Keratinocyte (primary cell): ENCODE measurements around the gene COX7C. TPM values are rescaled to one million over a fixed set of nuclear protein-coding genes. Genes with fewer than 3 reads are reported as not detected.
"Not testable (repeated sequence)": the region's sequence is repeated elsewhere in the genome, so short reads cannot be mapped to it uniquely, and the experiment has no call there.

Experiments
- DNase-seq: peaks from one replicate; pipeline ENCODE4 v3.0.0-alpha.2; 2011; ENCODE audit warnings: low read depth, missing footprints, low spot score
- FAIRE-seq: peaks from 2 replicates; lab custom pipeline; 2011; peaks lifted over from hg19 to GRCh38; lab: Jason Lieb, UNC
- H2AFZ ChIP-seq: 2 replicates; pipeline ENCODE4 v1.6.0; 2012; ENCODE audit warnings: low read length, control low read depth, inconsistent platforms; ENCODE audit not compliant: control insufficient read depth
- H3K27ac ChIP-seq: 2 replicates; pipeline ENCODE4 v1.5.1; 2011; ENCODE audit warnings: low read length; ENCODE audit not compliant: control insufficient read depth, insufficient read depth
- H3K27me3 ChIP-seq: 3 replicates; pipeline ENCODE4 v1.6.0; 2011; ENCODE audit warnings: low read length; ENCODE audit not compliant: control insufficient read depth, insufficient read depth; ENCODE audit errors: extremely low read depth
- H3K36me3 ChIP-seq, 2 experiments: 2 replicates in 1 of 2; 3 replicates in 1 of 2; pipeline ENCODE4 v1.5.1; 2011; ENCODE audit warnings: low read length in 2 of 2, mild to moderate bottlenecking in 1 of 2; ENCODE audit not compliant: control insufficient read depth in 2 of 2, insufficient read depth in 2 of 2; ENCODE audit errors: extremely low read depth in 1 of 2
- H3K4me1 ChIP-seq: 3 replicates; pipeline ENCODE4 v1.5.1; 2011; ENCODE audit warnings: low read length; ENCODE audit not compliant: control insufficient read depth, insufficient read depth; ENCODE audit errors: extremely low read depth
- H3K4me2 ChIP-seq: 3 replicates; pipeline ENCODE4 v1.6.0; 2011; ENCODE audit warnings: low read depth, low read length; ENCODE audit not compliant: control insufficient read depth, insufficient read depth; ENCODE audit errors: extremely low read depth
- H3K4me3 ChIP-seq, 3 experiments: fragments of 200-600 bp in 1 of 3; sonication (generic) in 1 of 3; 2 replicates in 2 of 3; 3 replicates in 1 of 3; pipeline ENCODE4 v1.5.1; 2011 to 2016; ENCODE audit warnings: low read length in 3 of 3, mild to moderate bottlenecking in 3 of 3, control low read depth in 2 of 3, inconsistent platforms in 1 of 3, low read depth in 1 of 3, mixed read lengths in 1 of 3, mixed run types in 1 of 3, moderate library complexity in 1 of 3; ENCODE audit not compliant: control insufficient read depth in 2 of 3, insufficient read depth in 2 of 3; ENCODE audit errors: extremely low read depth in 1 of 3
- H3K79me2 ChIP-seq: 2 replicates; pipeline ENCODE4 v1.6.0; 2012; ENCODE audit warnings: low read length; ENCODE audit not compliant: control insufficient read depth, insufficient read depth
- H3K9ac ChIP-seq: 3 replicates; pipeline ENCODE4 v1.6.0; 2011; ENCODE audit warnings: low read length; ENCODE audit not compliant: control insufficient read depth, insufficient read depth; ENCODE audit errors: extremely low read depth
- H3K9me1 ChIP-seq: 3 replicates; pipeline ENCODE4 v1.6.0; 2011; ENCODE audit warnings: low read length; ENCODE audit not compliant: control insufficient read depth, insufficient read depth; ENCODE audit errors: extremely low read depth
- H3K9me3 ChIP-seq: 2 replicates; pipeline ENCODE4 v1.5.1; 2012; ENCODE audit warnings: low read depth, low read length; ENCODE audit not compliant: control insufficient read depth
- H4K20me1 ChIP-seq: 3 replicates; pipeline ENCODE4 v1.6.0; 2011; ENCODE audit warnings: low read length; ENCODE audit not compliant: control insufficient read depth, insufficient read depth; ENCODE audit errors: extremely low read depth
- EZH2 ChIP-seq: IDR thresholded peaks from one replicate; pipeline ENCODE4 v1.6.1; 2012; ENCODE audit warnings: inconsistent platforms, mild to moderate bottlenecking, low read length, moderate library complexity
- dilution Hi-C: fragments of 300-500 bp; cut with MboI; formaldehyde crosslinking; loops from one replicate; pipeline ENCODE4 v1.7.0; 2020; ENCODE audit warnings: low sequenced_read_pairs; ENCODE audit not compliant: extremely low pct_ligation_motif_present
- polyA minus RNA-seq, 3 experiments: library from RNA; depleted of rRNA, polyadenylated mRNA; stranded (reverse); fragments of >200 nt; gene quantifications; 1 replicate in 1 of 3; 2 replicates in 1 of 3; 3 replicates in 1 of 3; pipeline ENCODE4 v1.2.3, GENCODE V29; 2011
- polyA plus RNA-seq, 5 experiments: library from polyadenylated mRNA; depleted of rRNA in 3 of 5; stranded (reverse) in 3 of 5; stranded (forward) in 1 of 5; unstranded in 1 of 5; fragments of >200 nt; gene quantifications; 1 replicate in 1 of 5; 2 replicates in 3 of 5; 3 replicates in 1 of 5; pipeline versions ENCODE4 v1.2.1 to v1.2.3, GENCODE V29; 2011 to 2012; ENCODE audit warnings: missing spikeins in 2 of 5, low read depth in 1 of 5, low replicate concordance in 1 of 5
- TF ChIP-seq, protein P1 (sequence below), 3 experiments: IDR thresholded peaks in 1 of 3; conservative IDR thresholded peaks in 1 of 3; optimal IDR thresholded peaks in 1 of 3; 2 replicates in 2 of 3; 3 replicates in 1 of 3; pipeline versions ENCODE3 to v1.5.1; 2011; ENCODE audit warnings: low read length in 3 of 3, mild to moderate bottlenecking in 3 of 3, moderate library complexity in 2 of 3, control low read depth in 1 of 3, inconsistent platforms in 1 of 3; ENCODE audit not compliant: insufficient read depth in 2 of 3; ENCODE audit errors: extremely low read depth in 1 of 3

The COX7C gene
- 557 to 764 TPM (median 646 TPM) in 3 replicates for polyA plus RNA-seq
- 203 TPM for polyA plus RNA-seq (2011; ENCODE audit: low read depth)
- polyA plus RNA-seq (2011; cell fraction: cytosol; rRNA removed): 713 and 943 TPM in 2 replicates
- polyA plus RNA-seq (2011; cell fraction: nucleus; rRNA removed): 208 and 271 TPM in 2 replicates
- polyA plus RNA-seq (2012; ENCODE audit: low replicate concordance): 838 and 1,320 TPM in 2 replicates
- polyA minus RNA-seq: 17.1 to 236 TPM (median 227 TPM) in 3 replicates
- polyA minus RNA-seq (2011; cell fraction: cytosol; rRNA and poly(A)+ RNA removed): 111 TPM
- polyA minus RNA-seq (2011; cell fraction: nucleus; rRNA and poly(A)+ RNA removed): 33.7 and 39.1 TPM in 2 replicates

GRCh38 chr5:86617756-86618576, at the start of gene COX7C:
Gene COX7C (plus strand): TSS chr5:86617941. CDS start chr5:86618056, 115 bp downstream.
- Histone ChIP-seq H3K9ac (peak within 1 kb of the TSS; percentile 88), H4K20me1 (no peaks in the 10 kb centered on the region), H3K79me2 (peaks cover 17% of the 10 kb centered on the region), H3K9me1 (no peaks in the 10 kb centered on the region), H3K27me3 (no peaks in the 10 kb centered on the region), H3K4me2 (peak within 1 kb of the TSS; percentile 85), H3K27ac (peak within 1 kb of the TSS; percentile 80), H2AFZ (peak within 1 kb of the TSS; percentile 98), H3K4me1 (peaks cover 4% of the 10 kb centered on the region), H3K9me3 (no peaks in the 10 kb centered on the region), H3K36me3 (peaks cover 7% of the 10 kb centered on the region in 2 experiments), H3K4me3 (peak within 1 kb of the TSS; percentile 61 to 98 (median 95))
- FAIRE-seq: peak; percentile 79
- TF ChIP-seq, protein P1, sequence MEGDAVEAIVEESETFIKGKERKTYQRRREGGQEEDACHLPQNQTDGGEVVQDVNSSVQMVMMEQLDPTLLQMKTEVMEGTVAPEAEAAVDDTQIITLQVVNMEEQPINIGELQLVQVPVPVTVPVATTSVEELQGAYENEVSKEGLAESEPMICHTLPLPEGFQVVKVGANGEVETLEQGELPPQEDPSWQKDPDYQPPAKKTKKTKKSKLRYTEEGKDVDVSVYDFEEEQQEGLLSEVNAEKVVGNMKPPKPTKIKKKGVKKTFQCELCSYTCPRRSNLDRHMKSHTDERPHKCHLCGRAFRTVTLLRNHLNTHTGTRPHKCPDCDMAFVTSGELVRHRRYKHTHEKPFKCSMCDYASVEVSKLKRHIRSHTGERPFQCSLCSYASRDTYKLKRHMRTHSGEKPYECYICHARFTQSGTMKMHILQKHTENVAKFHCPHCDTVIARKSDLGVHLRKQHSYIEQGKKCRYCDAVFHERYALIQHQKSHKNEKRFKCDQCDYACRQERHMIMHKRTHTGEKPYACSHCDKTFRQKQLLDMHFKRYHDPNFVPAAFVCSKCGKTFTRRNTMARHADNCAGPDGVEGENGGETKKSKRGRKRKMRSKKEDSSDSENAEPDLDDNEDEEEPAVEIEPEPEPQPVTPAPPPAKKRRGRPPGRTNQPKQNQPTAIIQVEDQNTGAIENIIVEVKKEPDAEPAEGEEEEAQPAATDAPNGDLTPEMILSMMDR (optimal IDR thresholded peaks at IDR 0.05 in 1 of 3, IDR thresholded peaks at IDR 0.05 in 1 of 3, conservative IDR thresholded peaks at IDR 0.05 in 1 of 3; ENCODE audit: extremely low read depth in 1 of 3, insufficient read depth in 2 of 3, low read length in 3 of 3): no peak
- no peak for TF ChIP-seq EZH2
- DNase-seq: peak; percentile 66
- dilution Hi-C loops: no loop called here

GRCh38 chr5:86569522-86570426, 48.0 kb upstream of the COX7C start:
- H2AFZ ChIP-seq, H3K4me1 ChIP-seq, H3K4me2 ChIP-seq, DNase-seq, FAIRE-seq, dilution Hi-C loops, H4K20me1 ChIP-seq, H3K79me2 ChIP-seq, H3K9me3 ChIP-seq, H3K36me3 ChIP-seq, H3K9ac ChIP-seq, H3K27me3 ChIP-seq, H3K27ac ChIP-seq, H3K9me1 ChIP-seq, H3K4me3 ChIP-seq: not testable (repeated sequence)
